Fibroblast of lung (primary cell): ENCODE measurements around the gene PKIG. TPM values are rescaled to one million over a fixed set of nuclear protein-coding genes. Genes with fewer than 3 reads are reported as not detected.

Experiments
- DNase-seq, 2 donors: peaks; one replicate each; pipeline versions ENCODE4 v3.0.0 to v3.0.0-alpha.2; 2010; ENCODE audit warnings: low read depth in 2 of 2
- H2AFZ ChIP-seq: 2 replicates; pipeline ENCODE4 v1.5.1; 2012; ENCODE audit warnings: low read length, control low read depth, inconsistent platforms
- H3K27ac ChIP-seq: 2 replicates; pipeline ENCODE4 v1.5.1; 2011; ENCODE audit warnings: low read length, control low read depth; ENCODE audit not compliant: insufficient read depth
- H3K27me3 ChIP-seq: 2 replicates; pipeline ENCODE4 v1.5.1; 2011; ENCODE audit warnings: mild to moderate bottlenecking, low read length; ENCODE audit not compliant: control insufficient read depth, insufficient read depth
- H3K36me3 ChIP-seq: 2 replicates; pipeline ENCODE4 v1.5.1; 2011; ENCODE audit warnings: low read length; ENCODE audit not compliant: control insufficient read depth, insufficient read depth
- H3K4me1 ChIP-seq: 2 replicates; pipeline ENCODE4 v1.5.1; 2011; ENCODE audit warnings: low read length; ENCODE audit not compliant: control insufficient read depth, insufficient read depth; ENCODE audit errors: extremely low read depth
- H3K4me2 ChIP-seq: 2 replicates; pipeline ENCODE4 v1.5.1; 2011; ENCODE audit warnings: low read length, control low read depth; ENCODE audit not compliant: insufficient read depth; ENCODE audit errors: extremely low read depth
- H3K4me3 ChIP-seq, 4 experiments: fragments of 200-600 bp in 1 of 4; sonication (generic) in 1 of 4; replicated peaks in 1 of 4; 2 replicates each; pipeline ENCODE4 v1.5.1; 2011 to 2016; ENCODE audit warnings: low read length in 4 of 4, low read depth in 3 of 4, mild to moderate bottlenecking in 3 of 4, control low read depth in 2 of 4, inconsistent platforms in 1 of 4, mixed read lengths in 1 of 4; ENCODE audit not compliant: insufficient read depth in 1 of 4; ENCODE audit errors: control extremely low read depth in 1 of 4
- H3K79me2 ChIP-seq: 2 replicates; pipeline ENCODE4 v1.5.1; 2012; ENCODE audit warnings: mild to moderate bottlenecking, low read length, inconsistent platforms; ENCODE audit not compliant: control insufficient read depth, insufficient read depth
- H3K9ac ChIP-seq: 2 replicates; pipeline ENCODE4 v1.5.1; 2011; ENCODE audit warnings: mild to moderate bottlenecking, low read length, control low read depth; ENCODE audit not compliant: insufficient read depth
- H3K9me3 ChIP-seq: 2 replicates; pipeline ENCODE4 v1.5.1; 2012; ENCODE audit warnings: low read depth, low read length; ENCODE audit not compliant: control insufficient read depth, insufficient read depth
- H4K20me1 ChIP-seq: 2 replicates; pipeline ENCODE4 v1.5.1; 2011; ENCODE audit warnings: low read length; ENCODE audit not compliant: control insufficient read depth, insufficient read depth; ENCODE audit errors: extremely low read depth
- EZH2 ChIP-seq: IDR thresholded peaks from 2 replicates; pipeline ENCODE4 v1.5.1; 2012; ENCODE audit warnings: low read length, control low read depth, mild to moderate bottlenecking; ENCODE audit errors: missing control alignments
- polyA plus RNA-seq, 2 donors: library from polyadenylated mRNA; depleted of rRNA in 1 of 2; stranded (reverse) in 1 of 2; unstranded in 1 of 2; fragments of >200 nt; gene quantifications; 2 replicates each; pipeline ENCODE4 v1.2.1, GENCODE V29; 2011 to 2012; ENCODE audit warnings: missing spikeins in 1 of 2
- total RNA-seq: library from RNA; depleted of rRNA; stranded (reverse); fragments of >200 nt; gene quantifications from 2 replicates; pipeline ENCODE4 v1.2.1, GENCODE V29; 2014
- TF ChIP-seq, protein P1 (sequence below), 2 donors: IDR thresholded peaks in 1 of 2; conservative IDR thresholded peaks in 1 of 2; 1 replicate in 1 of 2; 2 replicates in 1 of 2; pipeline ENCODE4 v1.5.1; 2011 to 2012; ENCODE audit warnings: low read length in 2 of 2, control low read depth in 1 of 2, inconsistent platforms in 1 of 2, low read depth in 1 of 2, mild to moderate bottlenecking in 1 of 2

PKIG gene
- total and polyA plus RNA-seq, 2 donors (not counting 1 experiment from before 2014, with no cell fraction given): 192 to 234 TPM

DNA sequence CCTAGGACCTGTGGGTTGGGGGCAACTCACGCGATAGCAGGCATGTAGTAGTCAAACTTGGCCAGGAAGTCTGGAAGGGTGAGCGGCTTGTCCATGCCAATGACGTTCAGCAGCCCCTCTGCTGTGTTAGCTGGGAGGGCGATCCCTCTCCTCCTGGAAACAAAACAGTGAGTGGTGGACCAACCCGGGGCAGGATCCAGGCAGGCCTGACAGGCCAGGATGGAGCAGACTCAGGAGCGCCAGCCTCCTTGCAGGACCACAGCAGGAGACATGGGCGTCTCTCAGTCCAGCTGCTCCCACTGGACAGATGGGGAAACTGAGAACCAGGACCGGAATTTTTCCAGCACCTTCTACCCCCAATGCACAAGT is 46.6 kb downstream of the PKIG start:
- Histone ChIP-seq H3K4me2 (no peak overlapping the region), H3K36me3 (no peaks in the 10 kb centered on the region), H3K9ac (no peak overlapping the region), H2AFZ (no peak overlapping the region), H3K27me3 (no peaks in the 10 kb centered on the region), H3K4me3 (no peak overlapping the region), H3K4me1 (no peaks in the 10 kb centered on the region), H3K27ac (no peak overlapping the region), H4K20me1 (no peaks in the 10 kb centered on the region), H3K79me2 (no peaks in the 10 kb centered on the region), H3K9me3 (no peaks in the 10 kb centered on the region)
- no peak for TF ChIP-seq EZH2
- TF ChIP-seq, protein P1, sequence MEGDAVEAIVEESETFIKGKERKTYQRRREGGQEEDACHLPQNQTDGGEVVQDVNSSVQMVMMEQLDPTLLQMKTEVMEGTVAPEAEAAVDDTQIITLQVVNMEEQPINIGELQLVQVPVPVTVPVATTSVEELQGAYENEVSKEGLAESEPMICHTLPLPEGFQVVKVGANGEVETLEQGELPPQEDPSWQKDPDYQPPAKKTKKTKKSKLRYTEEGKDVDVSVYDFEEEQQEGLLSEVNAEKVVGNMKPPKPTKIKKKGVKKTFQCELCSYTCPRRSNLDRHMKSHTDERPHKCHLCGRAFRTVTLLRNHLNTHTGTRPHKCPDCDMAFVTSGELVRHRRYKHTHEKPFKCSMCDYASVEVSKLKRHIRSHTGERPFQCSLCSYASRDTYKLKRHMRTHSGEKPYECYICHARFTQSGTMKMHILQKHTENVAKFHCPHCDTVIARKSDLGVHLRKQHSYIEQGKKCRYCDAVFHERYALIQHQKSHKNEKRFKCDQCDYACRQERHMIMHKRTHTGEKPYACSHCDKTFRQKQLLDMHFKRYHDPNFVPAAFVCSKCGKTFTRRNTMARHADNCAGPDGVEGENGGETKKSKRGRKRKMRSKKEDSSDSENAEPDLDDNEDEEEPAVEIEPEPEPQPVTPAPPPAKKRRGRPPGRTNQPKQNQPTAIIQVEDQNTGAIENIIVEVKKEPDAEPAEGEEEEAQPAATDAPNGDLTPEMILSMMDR (conservative IDR thresholded peaks at IDR 0.05 in 1 of 2, IDR thresholded peaks at IDR 0.05 in 1 of 2; ENCODE audit: low read depth in 1 of 2, low read length in 2 of 2): no peak
- DNase-seq: no peak

DNA sequence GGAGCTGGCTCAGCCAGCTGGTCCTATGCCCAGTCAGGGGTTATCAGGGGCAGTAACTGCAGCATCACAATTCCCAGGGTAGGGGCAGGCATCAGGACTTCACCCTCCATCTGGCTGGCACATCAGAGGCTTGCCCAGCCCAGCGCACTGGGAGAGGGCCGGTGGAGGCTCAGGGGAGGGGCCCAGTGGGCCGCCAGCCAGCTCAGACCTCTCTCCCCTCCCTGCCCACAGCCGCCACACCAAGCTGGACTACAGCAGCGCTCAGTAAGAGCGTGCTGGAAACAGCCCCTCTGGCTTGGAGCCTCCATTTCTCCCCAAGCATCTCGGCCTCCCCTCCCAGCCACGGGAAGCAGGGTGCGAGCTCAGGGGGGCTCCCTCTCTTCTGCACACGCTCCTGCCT is 47.2 kb downstream of the PKIG start:
- no peak overlapping the region for H3K4me3 ChIP-seq
- H3K9ac ChIP-seq: no peak overlapping the region
- no peaks in the 10 kb centered on the region for H3K4me1 ChIP-seq
- no peaks in the 10 kb centered on the region for H3K27me3 ChIP-seq
- H3K9me3 ChIP-seq: no peaks in the 10 kb centered on the region
- H3K36me3 ChIP-seq: no peaks in the 10 kb centered on the region
- TF ChIP-seq, protein P1 (conservative IDR thresholded peaks at IDR 0.05 in 1 of 2, IDR thresholded peaks at IDR 0.05 in 1 of 2; ENCODE audit: low read depth in 1 of 2, low read length in 2 of 2): no peak
- no peak for TF ChIP-seq EZH2
- H4K20me1 ChIP-seq: no peaks in the 10 kb centered on the region
- no peak for DNase-seq
- H3K4me2 ChIP-seq: no peak overlapping the region
- no peaks in the 10 kb centered on the region for H3K79me2 ChIP-seq
- no peak overlapping the region for H2AFZ ChIP-seq
- H3K27ac ChIP-seq: no peak overlapping the region

GRCh38 chr20:44630297-44630696 is 47.9 kb downstream of the PKIG start:
- H3K79me2 ChIP-seq: no peaks in the 10 kb centered on the region
- TF ChIP-seq, protein P1 (conservative IDR thresholded peaks at IDR 0.05 in 1 of 2, IDR thresholded peaks at IDR 0.05 in 1 of 2; ENCODE audit: low read depth in 1 of 2, low read length in 2 of 2): no peak
- TF ChIP-seq EZH2: no peak

More at GRCh38 chr20:44630297-44630696, 47.9 kb downstream of the PKIG start:
- no peak overlapping the region for H3K27ac ChIP-seq
- H3K4me1 ChIP-seq: no peaks in the 10 kb centered on the region
- H4K20me1 ChIP-seq: no peaks in the 10 kb centered on the region
- H3K9ac ChIP-seq: no peak overlapping the region
- DNase-seq: no peak
- no peak overlapping the region for H3K4me3 ChIP-seq
- no peaks in the 10 kb centered on the region for H3K27me3 ChIP-seq
- H2AFZ ChIP-seq: no peak overlapping the region
- no peak overlapping the region for H3K4me2 ChIP-seq
- H3K9me3 ChIP-seq: no peaks in the 10 kb centered on the region
- H3K36me3 ChIP-seq: no peaks in the 10 kb centered on the region
